Skin epidermis (tissue), 12 donors: ENCODE results near the gene CHRND.
"Not testable (repeated sequence)": the region's sequence is repeated elsewhere in the genome, so short reads cannot be mapped to it uniquely, and the experiment has no call there.

Experiments
- H3K27ac ChIP-seq, 21 experiments: fragments of 200-600 bp; sonication (generic) in 11 of 21; one replicate each; pipeline ENCODE4 v1.5.0; 2020; ENCODE audit warnings: mild to moderate bottlenecking in 3 of 21, inconsistent platforms in 2 of 21, moderate library complexity in 2 of 21
- H3K4me3 ChIP-seq, 7 experiments: fragments of 200-600 bp; sonication (generic) in 2 of 7; one replicate each; pipeline ENCODE4 v1.5.0; 2020; ENCODE audit warnings: inconsistent platforms in 2 of 7, mild to moderate bottlenecking in 2 of 7, moderate library complexity in 1 of 7

The CHRND gene

GRCh38 chr2:232551776-232552175, 25.8 kb downstream of the CHRND start:
- Histone ChIP-seq H3K27ac (peak overlapping the region in 9 of 21 experiments; percentile 94 to 100 (median 99)), H3K4me3 (peak overlapping the region in 6 of 7 experiments; percentile 73 to 97 (median 84))

GRCh38 chr2:232556426-232556825, 30.5 kb downstream of the CHRND start:
- H3K4me3 ChIP-seq = no peak overlapping the region
- H3K27ac ChIP-seq = no peak overlapping the region

- no peak overlapping the region for H3K4me3 ChIP-seq
- H3K27ac ChIP-seq = no peak overlapping the region
Measured at GRCh38 chr2:232562515-232563151, 36.7 kb downstream of the CHRND start.

- no peak overlapping the region for H3K4me3 ChIP-seq
- H3K27ac ChIP-seq = no peak overlapping the region
Measured at GRCh38 chr2:232563580-232563979, 37.6 kb downstream of the CHRND start.

- H3K4me3 ChIP-seq = no peak overlapping the region
- peak overlapping the region in 2 of 21 experiments; percentile 15 to 24 for H3K27ac ChIP-seq
Measured at GRCh38 chr2:232567721-232568120, 41.8 kb downstream of the CHRND start.

GRCh38 chr2:232568161-232568560, 42.2 kb downstream of the CHRND start:
- Histone ChIP-seq H3K27ac (peak overlapping the region in 3 of 21 experiments; percentile 15 to 56 (median 25)), H3K4me3 (no peak overlapping the region)

- no peak overlapping the region for H3K4me3 ChIP-seq
- H3K27ac ChIP-seq = no peak overlapping the region
Measured at GRCh38 chr2:232569541-232569940, 43.6 kb downstream of the CHRND start.

- H3K4me3 ChIP-seq, H3K27ac ChIP-seq: not testable (repeated sequence)
Measured at GRCh38 chr2:232570481-232570880, 44.5 kb downstream of the CHRND start.

GRCh38 chr2:232571026-232571474, 45.1 kb downstream of the CHRND start:
- H3K4me3 ChIP-seq = no peak overlapping the region
- H3K27ac ChIP-seq = no peak overlapping the region

- no peak overlapping the region for H3K4me3 ChIP-seq
- no peak overlapping the region for H3K27ac ChIP-seq
Measured at GRCh38 chr2:232573042-232573441, 47.1 kb downstream of the CHRND start.

- Histone ChIP-seq H3K4me3 (no peak overlapping the region), H3K27ac (no peak overlapping the region)
Measured at GRCh38 chr2:232573771-232574435, 47.9 kb downstream of the CHRND start.

- Histone ChIP-seq H3K27ac (no peak overlapping the region), H3K4me3 (no peak overlapping the region)
Measured at GRCh38 chr2:232574674-232575403, 48.9 kb downstream of the CHRND start.

- no peak overlapping the region for H3K27ac ChIP-seq
- no peak overlapping the region for H3K4me3 ChIP-seq
Measured at GRCh38 chr2:232575404-232575746, 49.4 kb downstream of the CHRND start.

- no peak overlapping the region for H3K27ac ChIP-seq
- no peak overlapping the region for H3K4me3 ChIP-seq
Measured at GRCh38 chr2:232576995-232577394, 51.0 kb downstream of the CHRND start.

GRCh38 chr2:232577841-232578240, 51.9 kb downstream of the CHRND start:
- no peak overlapping the region for H3K27ac ChIP-seq

GRCh38 chr2:232578626-232579025, 52.7 kb downstream of the CHRND start:
- no peak overlapping the region for H3K27ac ChIP-seq
- H3K4me3 ChIP-seq = no peak overlapping the region

More at GRCh38 chr2:232577841-232578240, 51.9 kb downstream of the CHRND start:
- no peak overlapping the region for H3K4me3 ChIP-seq

- Histone ChIP-seq H3K27ac (no peak overlapping the region), H3K4me3 (no peak overlapping the region)
Measured at GRCh38 chr2:232580648-232580981, 54.7 kb downstream of the CHRND start.

GRCh38 chr2:232581725-232582124, 55.8 kb downstream of the CHRND start:
- H3K4me3 ChIP-seq = no peak overlapping the region
- no peak overlapping the region for H3K27ac ChIP-seq

- H3K27ac ChIP-seq = no peak overlapping the region
- no peak overlapping the region for H3K4me3 ChIP-seq
Measured at GRCh38 chr2:232584238-232584637, 58.3 kb downstream of the CHRND start.
